Activated T-helper 2 cell treated with anti-CD3 and anti-CD28 coated beads, Interferon-gamma antibody, Interleukin-2, Interleukin-4, amounts not matched to agents 10 μg/mL and 5 μg/mL and 100 μg/mL, durations not matched to agents 14 hours and 24 hours and 36 hours (primary cell): ENCODE results near the gene HORMAD1. TPM values are rescaled to one million over a fixed set of nuclear protein-coding genes. Genes with fewer than 3 reads are reported as not detected.
"Not testable (repeated sequence)": the region's sequence is repeated elsewhere in the genome, so short reads cannot be mapped to it uniquely, and the experiment has no call there.

Source experiments
- DNase-seq: peaks from one replicate; pipeline ENCODE4 v3.0.0; 2021; ENCODE audit warnings: low spot score
- H3K27ac Mint-ChIP-seq: one replicate; pipeline ENCODE4 v1.8.0; 2021; ENCODE audit warnings: mixed read lengths
- H3K27me3 Mint-ChIP-seq: one replicate; pipeline ENCODE4 v1.8.0; 2021; ENCODE audit warnings: low read depth, mixed read lengths
- H3K36me3 Mint-ChIP-seq: one replicate; pipeline ENCODE4 v1.8.0; 2021; ENCODE audit warnings: low read depth, mixed read lengths
- H3K4me1 Mint-ChIP-seq: one replicate; pipeline ENCODE4 v1.8.0; 2021; ENCODE audit warnings: low read depth, mixed read lengths
- H3K4me3 Mint-ChIP-seq: one replicate; pipeline ENCODE4 v1.8.0; 2021; ENCODE audit warnings: low read depth, mild to moderate bottlenecking, moderate library complexity, mixed read lengths
- H3K9me3 Mint-ChIP-seq: one replicate; pipeline ENCODE4 v1.8.0; 2021; ENCODE audit warnings: mixed read lengths
- intact Hi-C: fragments of 100-400 bp; cut with micrococcal nuclease; formaldehyde crosslinking; loops from one replicate; pipeline ENCODE4 v1.15.1; 2023
- total RNA-seq: library from RNA; stranded (reverse); gene quantifications from 2 replicates; pipeline ENCODE4 v1.2.3, GENCODE V29; 2022

HORMAD1 gene
- total RNA-seq, 1 donor from 2014 or later, result 0.27 TPM

DNA sequence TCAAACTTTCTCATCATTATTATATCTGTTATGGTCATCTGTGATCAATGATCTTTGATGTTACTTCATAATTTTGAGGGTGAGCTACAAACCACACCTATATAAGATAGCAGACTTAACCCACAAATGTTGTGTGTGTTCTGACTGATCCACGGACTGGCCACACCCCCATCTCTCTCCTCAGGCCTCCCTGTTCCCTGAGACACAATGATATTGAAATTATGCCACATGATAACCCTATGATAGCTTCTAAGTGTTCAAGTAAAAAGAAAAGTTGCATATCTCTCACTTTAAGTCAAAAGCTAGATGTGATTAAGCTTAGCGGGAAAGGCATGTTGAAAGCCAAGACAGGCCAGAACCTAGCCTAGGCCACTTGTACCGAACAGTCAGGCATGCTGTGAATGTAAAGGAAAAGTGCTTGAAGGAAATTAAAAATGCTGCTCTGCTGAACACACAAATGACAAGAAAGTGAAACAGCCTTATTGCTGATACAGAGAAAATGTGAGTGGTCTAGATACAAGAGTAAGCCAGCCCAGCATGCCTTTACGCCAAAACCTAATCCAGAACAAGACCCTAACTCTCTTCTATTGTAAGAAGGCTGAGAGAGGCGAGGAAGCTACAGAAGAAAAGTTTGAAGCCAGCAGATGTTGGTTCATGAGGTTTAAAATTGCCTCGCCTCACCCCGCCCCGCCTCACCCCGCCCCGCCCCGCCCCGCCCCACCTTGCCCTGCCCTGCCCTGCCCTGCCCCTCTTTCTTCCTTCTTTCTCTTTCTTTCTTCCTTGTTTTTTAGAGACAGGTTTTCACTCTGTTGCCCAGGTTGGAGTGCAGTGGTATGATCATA is 28.4 kb upstream of the HORMAD1 start:
- Mint-ChIP-seq H3K4me1 (peaks cover 9% of the 10 kb centered on the region), H3K27ac (peak overlapping the region; percentile 9), H3K27me3 (no peaks in the 10 kb centered on the region), H3K36me3 (peaks cover 37% of the 10 kb centered on the region), H3K9me3 (no peaks in the 10 kb centered on the region), H3K4me3 (no peak overlapping the region)
- DNase-seq, result no peak
- intact Hi-C loops, result no loop called here

DNA sequence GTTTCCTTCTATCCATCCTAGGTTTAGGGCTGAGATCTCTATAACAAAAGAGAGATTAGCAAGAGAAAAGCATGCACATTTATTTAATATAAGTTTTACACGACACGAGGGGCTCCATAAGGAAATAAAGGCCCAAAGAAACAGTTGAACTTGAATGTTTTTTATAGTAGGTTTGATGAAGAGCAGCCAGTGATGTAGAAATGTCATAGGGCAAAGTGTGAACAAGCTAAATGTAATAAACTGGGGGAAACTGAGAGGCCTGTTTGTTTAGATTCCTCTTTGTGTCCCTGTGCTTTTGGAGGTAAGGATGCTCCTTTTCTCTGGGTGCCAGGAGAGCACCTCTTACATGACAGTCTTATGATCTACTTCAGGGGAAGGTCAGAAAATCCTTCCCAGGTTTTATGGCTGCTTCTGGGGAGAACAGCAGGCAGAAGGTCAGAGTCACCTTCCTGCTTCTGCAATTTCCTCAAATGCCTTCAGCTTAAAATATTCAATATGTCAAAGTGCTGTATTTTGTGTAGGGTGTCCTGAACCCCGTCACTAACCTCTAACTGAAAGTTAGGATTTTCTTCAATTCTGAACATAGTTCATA is 9.5 kb upstream of the HORMAD1 start:
- H3K27me3 Mint-ChIP-seq, result no peaks in the 10 kb centered on the region
- no peak overlapping the region for H3K4me3 Mint-ChIP-seq
- intact Hi-C loops, result no loop called here
- no peaks in the 10 kb centered on the region for H3K9me3 Mint-ChIP-seq
- DNase-seq, result no peak
- H3K36me3 Mint-ChIP-seq, result peaks cover 18% of the 10 kb centered on the region
- H3K27ac Mint-ChIP-seq, result no peak overlapping the region
- no peaks in the 10 kb centered on the region for H3K4me1 Mint-ChIP-seq

DNA sequence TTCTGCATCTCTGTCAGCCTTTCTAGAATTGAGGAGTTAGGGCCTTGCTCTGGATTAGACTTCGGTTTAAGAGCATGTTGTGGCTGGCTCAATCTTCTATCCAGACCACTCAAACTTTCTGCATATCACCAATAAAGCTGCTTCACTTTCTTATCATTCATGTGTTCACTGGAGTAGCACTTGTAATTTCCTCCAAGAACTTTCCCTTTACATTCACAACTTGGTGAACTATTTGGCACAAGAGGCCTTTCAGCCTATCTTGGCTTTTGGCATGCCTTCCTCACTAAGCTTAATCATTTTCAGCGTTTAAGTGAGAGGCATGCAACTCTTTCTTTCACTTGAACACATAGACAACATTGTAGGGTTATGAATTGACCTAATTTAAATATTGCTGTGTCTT is 3.6 kb upstream of the HORMAD1 start:
- intact Hi-C loops, result no loop called here
- Mint-ChIP-seq H3K27ac (no peak overlapping the region), H3K27me3 (peaks cover 2% of the 10 kb centered on the region), H3K4me1 (no peaks in the 10 kb centered on the region), H3K36me3 (no peaks in the 10 kb centered on the region), H3K9me3 (no peaks in the 10 kb centered on the region), H3K4me3 (no peak overlapping the region)
- no peak for DNase-seq

DNA sequence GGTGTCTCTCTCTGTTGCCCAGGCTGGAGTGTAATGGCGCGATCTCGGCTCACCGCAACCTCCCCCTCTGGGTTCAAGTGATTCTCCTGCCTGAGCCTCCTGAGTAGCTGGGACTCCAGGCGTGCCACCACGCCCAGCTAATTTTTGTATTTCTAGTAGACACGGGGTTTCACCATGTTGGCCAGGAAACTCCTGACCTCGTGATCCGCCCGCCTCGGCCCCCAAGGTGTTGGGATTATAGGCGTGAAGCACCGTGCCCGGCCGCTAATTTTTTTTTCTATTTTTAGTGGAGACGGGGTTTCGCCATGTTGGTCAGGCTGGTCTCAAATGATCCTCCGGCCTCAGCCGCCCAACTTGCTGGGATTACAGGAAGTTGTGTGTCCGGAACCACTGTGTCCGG is 597 bp downstream of the HORMAD1 start:
- no peak for DNase-seq
- H3K9me3 Mint-ChIP-seq, result no peaks in the 10 kb centered on the region
- no peak overlapping the region for H3K4me3 Mint-ChIP-seq
- H3K36me3 Mint-ChIP-seq, result no peaks in the 10 kb centered on the region
- no peak overlapping the region for H3K27ac Mint-ChIP-seq
- peaks cover 6% of the 10 kb centered on the region for H3K27me3 Mint-ChIP-seq
- intact Hi-C loops, result no loop called here
- H3K4me1 Mint-ChIP-seq, result no peaks in the 10 kb centered on the region

GRCh38 chr1:150718225-150718891 is 2.3 kb downstream of the HORMAD1 start:
- no peaks in the 10 kb centered on the region for H3K4me1 Mint-ChIP-seq
- peaks cover 5% of the 10 kb centered on the region for H3K27me3 Mint-ChIP-seq
- no peak for DNase-seq
- intact Hi-C loops, result no loop called here
- H3K9me3 Mint-ChIP-seq, result no peaks in the 10 kb centered on the region
- H3K4me3 Mint-ChIP-seq, result no peak overlapping the region
- no peaks in the 10 kb centered on the region for H3K36me3 Mint-ChIP-seq
- H3K27ac Mint-ChIP-seq, result no peak overlapping the region

- H3K9me3 Mint-ChIP-seq, H3K27ac Mint-ChIP-seq, H3K36me3 Mint-ChIP-seq, DNase-seq, H3K4me3 Mint-ChIP-seq, intact Hi-C loops, H3K4me1 Mint-ChIP-seq: not testable (repeated sequence)
- peaks cover 23% of the 10 kb centered on the region for H3K27me3 Mint-ChIP-seq
Observed at GRCh38 chr1:150709031-150709430, 11.7 kb downstream of the HORMAD1 start.

DNA sequence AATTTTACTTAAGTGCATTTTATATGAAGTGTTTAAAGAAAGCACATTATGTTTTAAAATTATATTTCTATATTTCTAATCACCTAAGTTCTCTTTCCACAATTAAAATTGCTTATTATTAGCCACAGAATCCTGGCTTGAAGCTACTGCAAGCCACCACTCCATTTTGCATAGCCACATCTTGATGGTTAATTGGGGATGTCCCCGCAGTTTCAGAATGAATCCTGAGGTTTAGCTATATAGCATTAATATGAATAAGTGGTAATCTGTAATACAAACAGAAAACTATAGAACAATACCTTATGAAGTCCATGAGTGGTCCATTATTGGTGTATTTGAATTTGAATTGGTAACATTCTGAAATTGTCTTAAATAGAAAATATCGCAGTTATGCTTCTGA is 12.1 kb downstream of the HORMAD1 start:
- H3K27ac Mint-ChIP-seq, result no peak overlapping the region
- intact Hi-C loops, result no loop called here
- peaks cover 3% of the 10 kb centered on the region for H3K4me1 Mint-ChIP-seq
- peaks cover 24% of the 10 kb centered on the region for H3K27me3 Mint-ChIP-seq
- H3K36me3 Mint-ChIP-seq, result no peaks in the 10 kb centered on the region
- no peaks in the 10 kb centered on the region for H3K9me3 Mint-ChIP-seq
- no peak overlapping the region for H3K4me3 Mint-ChIP-seq
- no peak for DNase-seq

DNA sequence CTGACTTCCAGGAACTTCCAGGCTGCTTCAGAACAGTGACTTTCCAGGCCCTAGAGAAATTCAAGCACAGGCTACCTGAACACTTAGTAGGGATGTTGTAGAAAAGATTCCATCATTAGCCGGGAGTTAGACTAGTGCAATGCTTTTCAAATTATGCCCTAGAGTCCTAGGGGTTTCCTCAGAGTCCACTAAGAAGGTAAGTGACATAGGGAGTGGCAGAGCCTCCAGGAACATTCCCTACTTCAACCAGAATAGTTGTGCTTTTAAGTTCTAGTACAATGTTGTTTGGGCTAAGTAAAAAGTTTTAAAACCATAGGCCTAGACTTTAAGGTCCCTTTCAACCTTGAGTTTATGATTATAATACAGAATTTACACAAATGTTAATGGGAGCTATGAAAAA is 14.6 kb downstream of the HORMAD1 start:
- no peaks in the 10 kb centered on the region for H3K9me3 Mint-ChIP-seq
- peaks cover 37% of the 10 kb centered on the region for H3K27me3 Mint-ChIP-seq
- no peak for DNase-seq
- H3K4me3 Mint-ChIP-seq, result no peak overlapping the region
- intact Hi-C loops, result no loop called here
- no peaks in the 10 kb centered on the region for H3K36me3 Mint-ChIP-seq
- no peak overlapping the region for H3K27ac Mint-ChIP-seq
- H3K4me1 Mint-ChIP-seq, result peaks cover 3% of the 10 kb centered on the region

DNA sequence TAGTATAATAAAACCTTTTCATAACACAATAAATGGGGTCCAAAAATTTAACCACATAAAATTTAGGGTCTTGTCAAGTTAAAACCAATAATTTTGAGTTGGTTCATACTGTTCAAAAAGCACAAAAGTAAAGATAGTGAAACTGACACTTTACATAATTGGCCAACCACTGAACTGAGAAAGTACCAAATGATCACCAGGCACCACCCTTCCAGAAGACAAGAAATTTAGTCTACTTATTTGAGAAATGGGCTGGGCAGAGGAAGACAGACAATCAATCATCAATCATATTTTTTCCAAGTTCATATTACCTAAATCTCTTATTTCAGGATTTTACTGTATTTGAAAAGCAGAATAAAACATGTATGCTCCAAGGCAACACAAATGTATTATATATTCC is 17.3 kb downstream of the HORMAD1 start:
- Mint-ChIP-seq H3K27ac (no peak overlapping the region), H3K9me3 (no peaks in the 10 kb centered on the region), H3K27me3 (peaks cover 35% of the 10 kb centered on the region), H3K36me3 (no peaks in the 10 kb centered on the region), H3K4me1 (peaks cover 2% of the 10 kb centered on the region), H3K4me3 (no peak overlapping the region)
- intact Hi-C loops, result no loop called here
- DNase-seq, result no peak

DNA sequence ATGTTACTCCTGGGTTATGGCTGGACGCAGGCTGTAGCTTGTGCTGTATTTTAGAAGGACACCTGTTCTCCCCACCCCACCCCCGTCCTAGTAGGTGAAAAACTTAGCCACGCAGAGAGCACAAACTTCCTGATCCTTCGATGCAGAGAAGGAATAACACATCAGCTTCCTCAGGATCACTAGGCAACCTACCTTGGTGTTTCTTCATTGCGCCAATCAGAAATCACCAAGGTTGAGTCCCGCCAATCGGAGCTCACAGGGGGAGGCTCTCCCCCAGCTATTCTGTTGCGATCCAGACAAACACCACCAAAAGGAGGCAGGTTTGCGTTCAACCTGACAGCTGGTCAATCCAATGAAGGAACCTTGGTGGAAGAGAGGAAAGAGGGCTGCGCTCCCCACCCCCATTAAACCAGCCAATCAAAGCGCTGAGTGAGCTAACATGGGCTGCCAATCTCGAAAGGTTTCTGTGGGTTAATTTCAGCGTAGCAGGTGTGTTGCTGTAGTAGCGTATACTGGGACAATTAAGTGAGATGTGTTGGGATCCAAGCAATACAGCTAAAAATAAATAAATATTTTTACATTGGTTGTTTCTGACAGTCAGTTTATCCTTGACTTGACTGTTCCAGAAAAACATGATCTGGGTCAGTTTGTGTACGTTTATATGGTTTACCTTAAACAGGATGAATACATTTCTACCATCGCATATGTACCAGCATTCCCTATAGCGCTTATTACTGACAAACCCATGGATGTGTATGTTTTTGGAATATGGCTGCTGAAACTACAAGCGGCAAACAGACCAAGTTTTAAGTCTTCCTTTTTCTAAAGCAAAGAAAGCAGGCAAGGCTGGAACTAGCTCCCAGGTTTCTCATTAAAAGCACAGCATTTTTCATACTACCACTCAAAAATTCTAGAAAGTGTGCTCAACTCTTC is 23.4 kb downstream of the HORMAD1 start, which contains the start of gene GOLPH3L:
Gene GOLPH3L (minus strand): TSS at position 160 of the 933 bp plus-strand sequence. CDS start 2,316 bp downstream, outside the sequence.
- Mint-ChIP-seq H3K27me3 (peaks cover 12% of the 10 kb centered on the region), H3K9me3 (no peaks in the 10 kb centered on the region), H3K27ac (peak within 1 kb of the TSS; percentile 88), H3K36me3 (peaks cover 22% of the 10 kb centered on the region), H3K4me3 (peak within 1 kb of the TSS; percentile 96), H3K4me1 (peaks cover 17% of the 10 kb centered on the region)
- intact Hi-C loops, result loop anchor here (2.0 to 5.0 kb wide), 4 partner anchors 65 to 282 kb away; partner anchors contain the start of gene ENSA
- DNase-seq, result peak; percentile 91

DNA sequence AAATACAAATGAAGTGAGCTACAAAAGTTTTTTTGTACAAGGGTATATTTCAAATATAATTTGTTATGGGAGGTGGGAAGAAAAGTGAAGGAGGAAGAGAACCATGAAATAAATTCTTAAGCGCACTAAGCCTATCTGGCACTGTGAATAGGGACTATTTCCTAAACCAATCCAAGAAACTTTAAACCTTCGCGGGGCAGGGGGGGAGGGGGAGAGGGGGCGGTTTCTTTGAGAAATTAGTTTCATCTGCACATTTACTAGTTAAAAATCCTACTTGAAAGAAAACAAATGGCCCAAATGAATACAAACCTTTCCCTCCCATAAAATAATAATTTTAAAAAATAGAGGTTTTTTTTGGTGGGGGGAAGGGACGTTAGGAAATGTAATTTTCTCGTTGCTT is 24.1 kb downstream of the HORMAD1 start:
- Mint-ChIP-seq H3K27me3 (peaks cover 9% of the 10 kb centered on the region), H3K27ac (peak overlapping the region; percentile 88), H3K36me3 (peaks cover 23% of the 10 kb centered on the region), H3K9me3 (no peaks in the 10 kb centered on the region), H3K4me3 (peak overlapping the region; percentile 96), H3K4me1 (peaks cover 17% of the 10 kb centered on the region)
- no peak for DNase-seq
- intact Hi-C loops, result loop anchor here (2.0 to 5.0 kb wide), 4 partner anchors 66 to 282 kb away; partner anchors contain the start of gene ENSA

DNA sequence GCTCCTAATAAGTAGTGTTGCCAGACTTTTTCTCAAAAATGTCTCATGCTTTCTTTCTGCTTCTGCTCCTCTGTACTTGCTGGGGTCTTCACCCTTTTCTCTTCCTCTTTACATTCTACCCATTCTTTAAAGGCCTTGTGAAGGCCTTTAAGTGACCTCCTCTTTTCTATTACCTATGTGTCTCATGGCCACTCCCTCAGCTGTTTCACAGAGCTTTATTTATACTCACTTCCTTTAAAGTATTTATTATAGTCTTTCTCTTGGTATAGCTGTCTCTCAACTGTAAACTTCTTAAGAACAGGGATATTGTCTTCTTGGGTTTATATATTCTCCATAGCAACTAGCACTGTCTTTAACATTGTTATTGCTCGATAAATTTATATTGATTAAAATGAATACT is 24.5 kb downstream of the HORMAD1 start:
- H3K4me3 Mint-ChIP-seq, result peak overlapping the region; percentile 96
- peaks cover 26% of the 10 kb centered on the region for H3K36me3 Mint-ChIP-seq
- DNase-seq, result no peak
- peaks cover 19% of the 10 kb centered on the region for H3K4me1 Mint-ChIP-seq
- no peaks in the 10 kb centered on the region for H3K9me3 Mint-ChIP-seq
- H3K27ac Mint-ChIP-seq, result peak overlapping the region; percentile 3
- intact Hi-C loops, result loop anchor here (2.0 to 5.0 kb wide), 4 partner anchors 66 to 283 kb away; partner anchors contain the start of gene ENSA
- peaks cover 6% of the 10 kb centered on the region for H3K27me3 Mint-ChIP-seq
